Ovary (tissue), 3 donors: ENCODE data around the gene DND1.

ENCODE experiments used
- CTCF ChIP-seq, 3 donors: fragments of 450-650 bp in 2 of 3; fragments of 200-600 bp in 1 of 3; IDR thresholded peaks; one replicate each; pipeline versions ENCODE4 v1.5.1 to v1.8.0; 2016 to 2022; ENCODE audit warnings: antibody characterized with exemption in 3 of 3, mild to moderate bottlenecking in 1 of 3
- POLR2A ChIP-seq: fragments of 450-650 bp; IDR thresholded peaks from one replicate; pipeline ENCODE4 v1.6.1; 2017; ENCODE audit warnings: antibody characterized with exemption, mild to moderate bottlenecking, moderate library complexity
- donor health status: DM: no; HTN: no; CAD: no.

DNA sequence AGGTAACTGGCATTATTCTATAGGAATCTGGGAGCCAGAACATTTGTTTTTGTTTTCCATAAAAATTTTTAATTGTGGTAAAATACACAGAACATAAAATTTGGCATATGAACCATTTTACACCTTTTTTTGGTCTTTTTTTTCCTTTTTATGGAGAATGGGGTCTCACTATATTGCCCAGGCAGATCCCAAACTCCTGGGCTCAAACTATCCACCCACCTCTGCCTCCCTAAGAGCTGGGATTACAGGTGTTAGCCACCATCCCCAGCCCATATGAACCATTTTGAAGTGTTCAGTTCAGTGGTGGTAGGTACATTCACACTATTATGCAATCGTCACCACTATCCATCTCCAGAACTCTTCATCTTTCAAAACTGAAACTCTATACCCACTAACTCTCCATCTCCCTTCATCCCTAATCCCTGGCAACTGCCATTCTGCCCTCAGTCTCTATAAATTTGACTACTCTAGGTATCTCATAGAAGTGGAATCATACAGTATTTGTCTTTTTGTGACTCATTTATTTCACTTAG, 40.3 kb upstream of the DND1 start:
- TF ChIP-seq POLR2A (no peak), CTCF (IDR thresholded peaks at IDR 0.05) (no peak)
